ENCODE data around the gene HECTD4.

DNA sequence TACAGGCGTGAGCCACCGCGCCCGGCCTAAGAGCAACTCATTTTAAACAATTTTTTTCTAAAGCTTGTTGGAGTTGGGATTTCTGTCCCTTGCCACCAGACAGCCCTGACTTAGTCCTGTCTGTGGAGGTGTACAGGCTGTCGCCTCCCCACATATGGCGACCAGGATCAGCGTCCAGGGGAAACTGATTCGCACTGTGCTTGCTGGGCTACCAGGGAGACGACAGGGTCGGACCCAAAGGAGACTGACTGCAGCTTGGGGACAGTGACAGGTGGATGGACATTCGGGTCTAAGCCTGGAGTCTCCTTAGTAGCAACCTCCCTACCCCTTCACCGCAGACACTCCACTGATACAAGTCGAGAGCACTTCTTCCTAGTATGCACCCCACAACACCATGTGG is 216.6 kb downstream of the HECTD4 start:
- TF ChIP-seq, protein P1, sequence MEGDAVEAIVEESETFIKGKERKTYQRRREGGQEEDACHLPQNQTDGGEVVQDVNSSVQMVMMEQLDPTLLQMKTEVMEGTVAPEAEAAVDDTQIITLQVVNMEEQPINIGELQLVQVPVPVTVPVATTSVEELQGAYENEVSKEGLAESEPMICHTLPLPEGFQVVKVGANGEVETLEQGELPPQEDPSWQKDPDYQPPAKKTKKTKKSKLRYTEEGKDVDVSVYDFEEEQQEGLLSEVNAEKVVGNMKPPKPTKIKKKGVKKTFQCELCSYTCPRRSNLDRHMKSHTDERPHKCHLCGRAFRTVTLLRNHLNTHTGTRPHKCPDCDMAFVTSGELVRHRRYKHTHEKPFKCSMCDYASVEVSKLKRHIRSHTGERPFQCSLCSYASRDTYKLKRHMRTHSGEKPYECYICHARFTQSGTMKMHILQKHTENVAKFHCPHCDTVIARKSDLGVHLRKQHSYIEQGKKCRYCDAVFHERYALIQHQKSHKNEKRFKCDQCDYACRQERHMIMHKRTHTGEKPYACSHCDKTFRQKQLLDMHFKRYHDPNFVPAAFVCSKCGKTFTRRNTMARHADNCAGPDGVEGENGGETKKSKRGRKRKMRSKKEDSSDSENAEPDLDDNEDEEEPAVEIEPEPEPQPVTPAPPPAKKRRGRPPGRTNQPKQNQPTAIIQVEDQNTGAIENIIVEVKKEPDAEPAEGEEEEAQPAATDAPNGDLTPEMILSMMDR (IDR thresholded peaks at IDR 0.05), result no peak
- no peak for TF ChIP-seq POLR2A (IDR thresholded peaks at IDR 0.05)
